Activated CD4-positive, alpha-beta memory T cell treated with anti-CD3 and anti-CD28 coated beads, Interleukin-2, amount 10 ng/mL, durations not matched to agents 7 days and 5 days (primary cell): ENCODE measurements around the gene ASGR1. TPM values are rescaled to one million over a fixed set of nuclear protein-coding genes. Genes with fewer than 3 reads are reported as not detected.

ENCODE experiments used
- CTCF ChIA-PET: fragments of 350-600 bp; sonication (Branson Sonifier 250); formaldehyde crosslinking; loops from one replicate; lab custom pipeline; 2021; ENCODE audit warnings: antibody characterized with exemption, inconsistent platforms; lab: Charles Lee
- POLR2A ChIA-PET: fragments of 350-600 bp; sonication (Branson Sonifier 250); formaldehyde crosslinking; loops from one replicate; lab custom pipeline; 2021; ENCODE audit warnings: antibody characterized with exemption; lab: Charles Lee
- DNase-seq: peaks from one replicate; pipeline ENCODE4 v3.0.0-alpha.2; 2020
- H3K27ac Mint-ChIP-seq: one replicate; pipeline ENCODE4 v1.8.0; 2021; ENCODE audit warnings: mild to moderate bottlenecking, mixed read lengths
- H3K27me3 Mint-ChIP-seq: one replicate; pipeline ENCODE4 v1.8.0; 2021; ENCODE audit warnings: mixed read lengths
- H3K36me3 Mint-ChIP-seq: one replicate; pipeline ENCODE4 v1.8.0; 2021; ENCODE audit warnings: low read depth, mixed read lengths
- H3K4me1 Mint-ChIP-seq: one replicate; pipeline ENCODE4 v1.8.0; 2021; ENCODE audit warnings: mixed read lengths
- H3K4me3 Mint-ChIP-seq: one replicate; pipeline ENCODE4 v1.8.0; 2021; ENCODE audit warnings: mild to moderate bottlenecking, mixed read lengths
- H3K9me3 Mint-ChIP-seq: one replicate; pipeline ENCODE4 v1.8.0; 2021; ENCODE audit warnings: mixed read lengths
- total RNA-seq, 2 experiments: library from RNA; stranded (reverse); gene quantifications; one replicate each; pipeline ENCODE4 v1.2.3, GENCODE V29; 2021

The ASGR1 gene
- total RNA-seq, 2 experiments from 2014 or later = 0.60 to 0.73 TPM

DNA sequence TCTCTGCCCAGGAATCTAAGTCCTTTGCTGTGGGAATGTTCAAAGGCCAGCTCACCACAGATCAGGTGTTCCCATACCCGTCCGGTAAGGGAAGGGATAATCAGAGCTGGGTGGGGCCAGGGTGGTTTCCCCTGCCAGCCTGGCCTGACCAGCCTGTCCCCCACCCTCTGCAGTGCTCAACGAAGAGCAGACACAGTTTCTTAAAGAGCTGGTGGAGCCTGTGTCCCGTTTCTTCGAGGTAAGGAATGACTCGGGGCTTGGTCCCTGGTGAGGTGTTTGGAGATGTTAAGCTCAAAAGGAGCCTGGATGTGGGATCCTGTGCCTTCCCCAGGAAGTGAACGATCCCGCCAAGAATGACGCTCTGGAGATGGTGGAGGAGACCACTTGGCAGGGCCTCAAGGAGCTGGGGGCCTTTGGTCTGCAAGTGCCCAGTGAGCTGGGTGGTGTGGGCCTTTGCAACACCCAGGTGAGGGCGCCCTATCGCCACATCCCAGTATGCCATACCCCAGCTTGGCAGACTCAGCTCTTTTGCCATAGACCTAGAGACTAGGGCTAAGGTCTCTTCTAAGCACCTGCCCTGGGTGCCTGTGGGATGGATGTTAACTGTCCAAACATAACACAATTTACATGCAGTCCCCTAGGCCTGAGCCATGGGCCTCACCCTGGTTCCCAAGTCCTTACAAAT, 41.6 kb upstream of the ASGR1 start:
- Mint-ChIP-seq H3K4me1 (peaks cover 43% of the 10 kb centered on the region), H3K36me3 (peaks cover 41% of the 10 kb centered on the region), H3K9me3 (no peaks in the 10 kb centered on the region), H3K4me3 (peak overlapping the region; percentile 93), H3K27ac (peak overlapping the region; percentile 84), H3K27me3 (no peaks in the 10 kb centered on the region)
- CTCF ChIA-PET = interaction anchor here (0.7 to 5.2 kb wide), 21 partner anchors 10 to 216 kb away, joined by 3 to 61 read pairs (median 3); partner anchors contain the start of genes ACAP1, CTDNEP1, DVL2 and ELP5
- peak; percentile 76 for DNase-seq
- POLR2A ChIA-PET = interaction anchor here (0.6 to 8.4 kb wide), 11 partner anchors 10 to 363 kb away, joined by 3 to 100 read pairs (median 7); partner anchors contain the start of genes CTDNEP1, DVL2, ELP5 and GABARAP

DNA sequence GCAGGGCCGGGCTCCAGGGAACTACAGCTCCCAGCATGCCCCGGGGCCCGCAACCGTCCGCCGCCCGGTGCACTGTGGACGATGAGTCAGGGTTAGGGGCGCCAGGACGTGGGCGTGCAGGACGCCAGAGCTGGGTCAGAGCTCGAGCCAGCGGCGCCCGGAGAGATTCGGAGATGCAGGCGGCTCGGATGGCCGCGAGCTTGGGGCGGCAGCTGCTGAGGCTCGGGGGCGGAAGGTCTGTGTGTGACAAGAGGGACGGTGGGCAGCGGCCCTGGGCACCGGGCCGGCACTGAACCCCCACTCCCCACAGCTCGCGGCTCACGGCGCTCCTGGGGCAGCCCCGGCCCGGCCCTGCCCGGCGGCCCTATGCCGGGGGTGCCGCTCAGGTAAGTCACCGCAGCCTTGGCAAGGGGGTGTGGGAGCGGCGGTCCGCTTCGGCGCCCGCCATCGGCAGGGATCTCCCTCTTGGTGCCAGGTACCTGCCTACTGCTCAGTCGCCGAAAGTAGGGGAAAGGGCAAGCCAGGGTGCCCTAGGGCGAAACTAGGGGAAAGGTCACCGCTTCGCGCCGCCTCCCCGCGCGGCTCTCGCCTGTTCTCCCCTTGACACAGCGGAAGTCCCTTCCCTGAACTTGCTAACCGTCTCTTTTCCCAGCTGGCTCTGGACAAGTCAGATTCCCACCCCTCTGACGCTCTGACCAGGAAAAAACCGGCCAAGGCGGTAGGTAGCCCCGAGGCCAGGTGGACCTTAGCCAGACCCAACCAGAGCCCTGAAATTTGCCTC, 40.8 kb upstream of the ASGR1 start, which contains the start of the genes ACADVL and DLG4:
TSS of gene ACADVL (plus strand) at position 127 of the 781 bp plus-strand sequence. CDS start at position 174, 47 bp downstream.
TSS of gene DLG4 (minus strand) at position 25 of the 781 bp plus-strand sequence.
- peak; percentile 84 for DNase-seq
- Mint-ChIP-seq H3K36me3 (peaks cover 35% of the 10 kb centered on the region), H3K4me3 (peak within 1 kb of the TSS; percentile 93), H3K27me3 (no peaks in the 10 kb centered on the region), H3K4me1 (peaks cover 48% of the 10 kb centered on the region), H3K27ac (peak within 1 kb of the TSS; percentile 89), H3K9me3 (no peaks in the 10 kb centered on the region)
- POLR2A ChIA-PET = interaction anchor here (0.9 to 8.4 kb wide), 12 partner anchors 11 to 364 kb away, joined by 3 to 100 read pairs (median 6); partner anchors contain the start of genes CTDNEP1, DVL2, ELP5 and GABARAP
- CTCF ChIA-PET = interaction anchor here (0.7 to 5.2 kb wide), 21 partner anchors 11 to 217 kb away, joined by 3 to 61 read pairs (median 3); partner anchors contain the start of genes ACAP1, CTDNEP1, DVL2 and ELP5

DNA sequence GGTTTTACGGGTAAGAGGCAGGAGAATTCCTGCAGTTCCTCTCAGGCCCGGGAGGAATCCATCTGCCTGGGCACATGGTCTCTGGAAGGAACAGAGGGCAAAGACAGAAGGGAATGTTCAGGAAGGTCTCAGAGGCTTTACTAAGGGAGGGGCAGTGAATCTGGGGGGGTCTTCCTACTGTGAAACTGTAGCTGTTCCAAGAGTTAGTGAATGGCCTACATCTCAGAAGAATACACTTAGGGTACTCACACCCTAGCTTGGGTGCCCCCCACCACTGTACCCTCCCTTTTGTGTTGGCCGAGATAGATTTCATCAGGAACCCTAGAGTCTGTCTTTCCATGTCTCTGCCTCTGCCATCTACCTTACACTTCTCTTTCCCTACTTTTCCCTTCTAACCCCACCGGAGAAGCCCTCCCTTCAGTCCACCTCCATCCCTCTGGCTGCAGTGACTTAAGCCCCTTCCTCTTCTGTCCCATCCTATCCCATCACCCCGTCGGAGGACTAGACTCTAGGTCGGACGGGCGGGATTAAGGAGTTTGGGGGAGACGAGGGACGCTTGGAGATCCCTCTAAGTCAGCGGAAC, 40.1 kb upstream of the ASGR1 start:
- Mint-ChIP-seq H3K27ac (peak overlapping the region; percentile 89), H3K36me3 (peaks cover 31% of the 10 kb centered on the region), H3K27me3 (no peaks in the 10 kb centered on the region), H3K9me3 (no peaks in the 10 kb centered on the region), H3K4me3 (peak overlapping the region; percentile 93), H3K4me1 (peaks cover 55% of the 10 kb centered on the region)
- ChIA-PET CTCF (interaction anchor here (0.9 to 5.2 kb wide), 9 partner anchors 16 to 217 kb away, joined by 3 to 61 read pairs (median 3); partner anchors contain the start of genes DVL2, GABARAP, PHF23 and SLC16A13), POLR2A (interaction anchor here (0.9 to 8.4 kb wide), 10 partner anchors 10 to 364 kb away, joined by 3 to 100 read pairs (median 6); partner anchors contain the start of genes DVL2, GABARAP, MPDU1 and PHF23)
- DNase-seq = no peak

DNA sequence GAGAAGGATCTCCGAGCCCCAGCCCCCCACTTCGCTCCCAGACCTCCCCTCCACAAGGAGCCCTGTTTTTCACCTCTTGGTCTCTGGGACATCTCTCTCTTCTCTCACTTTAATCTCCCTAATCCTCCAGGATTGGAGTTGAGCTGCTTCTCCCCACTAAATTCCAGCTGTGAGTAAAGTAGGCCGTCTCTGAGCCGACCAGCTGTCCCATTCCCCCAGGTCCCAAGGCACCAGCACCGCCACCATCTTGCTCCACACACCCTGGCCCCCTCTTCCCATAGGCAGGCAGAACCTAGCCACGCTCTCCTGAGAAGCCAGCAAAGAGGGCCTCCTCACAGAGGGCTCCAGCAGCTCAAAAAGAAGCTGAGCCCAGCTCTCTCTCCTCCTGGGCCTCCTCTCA, 39.6 kb upstream of the ASGR1 start:
- H3K27me3 Mint-ChIP-seq = no peaks in the 10 kb centered on the region
- H3K4me3 Mint-ChIP-seq = peak overlapping the region; percentile 93
- CTCF ChIA-PET = interaction anchor here (0.9 to 5.2 kb wide), 5 partner anchors 16 to 183 kb away, joined by 3 to 61 read pairs (median 19); partner anchors contain the start of genes DVL2, GABARAP, PHF23 and SLC16A13
- no peak overlapping the region for H3K27ac Mint-ChIP-seq
- peaks cover 26% of the 10 kb centered on the region for H3K36me3 Mint-ChIP-seq
- H3K4me1 Mint-ChIP-seq = peaks cover 60% of the 10 kb centered on the region
- POLR2A ChIA-PET = interaction anchor here (0.9 to 8.4 kb wide), 6 partner anchors 16 to 365 kb away, joined by 3 to 100 read pairs (median 5); partner anchors contain the start of genes DVL2, GABARAP, MPDU1 and PHF23
- DNase-seq = no peak
- H3K9me3 Mint-ChIP-seq = no peaks in the 10 kb centered on the region

DNA sequence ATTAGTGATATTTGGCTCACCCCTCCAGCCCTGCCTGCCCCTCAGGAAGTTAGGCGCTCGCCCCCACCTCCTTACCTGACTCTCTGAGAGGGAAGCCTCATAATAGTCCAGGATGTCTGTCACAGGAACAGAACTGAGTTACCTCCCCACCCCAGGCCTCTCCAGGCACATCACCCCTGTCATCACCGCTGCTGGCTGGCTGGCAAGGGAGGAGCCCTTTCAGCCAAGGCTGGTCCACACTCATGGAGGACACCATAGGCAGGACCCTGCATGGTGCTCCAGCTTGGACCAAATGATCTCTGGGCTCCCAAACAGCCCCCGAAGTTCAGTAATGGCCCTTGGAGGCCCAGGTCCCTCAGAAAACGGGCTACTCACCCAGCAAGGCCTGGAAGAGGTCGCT, 39.0 kb upstream of the ASGR1 start:
- ChIA-PET CTCF (interaction anchor here (5.2 kb wide), 1 partner anchor 19 kb away, joined by 44 read pairs; the partner anchor contains the start of genes DVL2 and PHF23), POLR2A (interaction anchor here (0.9 to 8.4 kb wide), 4 partner anchors 17 to 119 kb away, joined by 3 to 100 read pairs (median 16); partner anchors contain the start of genes DVL2, GABARAP and PHF23)
- no peak overlapping the region for H3K27ac Mint-ChIP-seq
- H3K4me3 Mint-ChIP-seq = no peak overlapping the region
- peaks cover 20% of the 10 kb centered on the region for H3K36me3 Mint-ChIP-seq
- H3K9me3 Mint-ChIP-seq = no peaks in the 10 kb centered on the region
- peaks cover 5% of the 10 kb centered on the region for H3K27me3 Mint-ChIP-seq
- DNase-seq = no peak
- peaks cover 66% of the 10 kb centered on the region for H3K4me1 Mint-ChIP-seq

DNA sequence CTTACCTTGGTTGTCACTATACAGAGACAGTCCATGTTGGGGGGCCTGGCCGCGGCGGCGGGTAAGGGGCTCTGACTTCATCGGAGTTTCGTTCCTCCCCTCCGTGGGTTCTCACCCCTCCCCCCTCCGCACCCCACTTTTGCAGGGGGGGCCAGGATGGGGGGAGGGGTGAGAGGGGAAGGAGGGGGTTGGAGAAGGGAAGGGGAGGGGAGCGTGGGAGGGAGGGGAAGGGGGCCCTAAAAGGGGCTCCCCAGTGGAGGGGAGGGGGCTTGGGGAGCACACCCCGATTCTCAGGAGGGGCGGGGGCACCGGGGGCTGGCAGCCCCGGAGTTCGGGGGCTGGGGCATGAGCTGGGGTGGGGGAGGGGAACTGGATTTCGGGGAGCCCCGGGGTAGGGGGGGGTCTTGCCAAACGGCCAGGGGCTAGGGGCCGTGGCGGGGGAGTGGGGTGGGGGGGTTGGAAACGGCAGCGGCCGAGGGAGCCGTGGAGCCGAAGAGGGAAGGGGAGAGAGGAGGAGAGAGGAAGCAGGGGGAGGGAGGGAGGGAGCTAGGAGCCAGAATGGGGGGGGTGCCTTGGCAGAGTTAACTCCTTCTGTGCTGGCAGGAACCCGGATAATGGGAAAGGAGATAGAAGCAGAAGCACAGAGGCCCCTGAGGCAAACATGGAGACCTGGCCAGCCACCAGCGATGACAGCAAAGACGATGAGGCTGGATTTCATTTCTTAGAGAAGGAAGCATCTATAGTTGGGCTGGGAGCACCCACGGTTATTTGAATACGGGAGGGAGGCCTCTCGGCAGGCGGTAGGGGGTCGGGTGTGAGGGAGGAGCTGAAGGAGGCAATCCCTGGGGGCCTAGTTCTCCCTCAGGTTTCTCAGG, 38.2 kb upstream of the ASGR1 start:
- no peak for DNase-seq
- Mint-ChIP-seq H3K36me3 (peaks cover 17% of the 10 kb centered on the region), H3K4me1 (peaks cover 66% of the 10 kb centered on the region), H3K4me3 (no peak overlapping the region), H3K27me3 (peaks cover 6% of the 10 kb centered on the region), H3K27ac (no peak overlapping the region), H3K9me3 (no peaks in the 10 kb centered on the region)
- POLR2A ChIA-PET = interaction anchor here (8.4 kb wide), 1 partner anchor 23 kb away, joined by 100 read pairs; the partner anchor contains the start of genes GABARAP and PHF23
- CTCF ChIA-PET = interaction anchor here (0.6 to 1.6 kb wide), 2 partner anchors 70 to 257 kb away, joined by 3 read pairs; no protein-coding TSS in a partner anchor

DNA sequence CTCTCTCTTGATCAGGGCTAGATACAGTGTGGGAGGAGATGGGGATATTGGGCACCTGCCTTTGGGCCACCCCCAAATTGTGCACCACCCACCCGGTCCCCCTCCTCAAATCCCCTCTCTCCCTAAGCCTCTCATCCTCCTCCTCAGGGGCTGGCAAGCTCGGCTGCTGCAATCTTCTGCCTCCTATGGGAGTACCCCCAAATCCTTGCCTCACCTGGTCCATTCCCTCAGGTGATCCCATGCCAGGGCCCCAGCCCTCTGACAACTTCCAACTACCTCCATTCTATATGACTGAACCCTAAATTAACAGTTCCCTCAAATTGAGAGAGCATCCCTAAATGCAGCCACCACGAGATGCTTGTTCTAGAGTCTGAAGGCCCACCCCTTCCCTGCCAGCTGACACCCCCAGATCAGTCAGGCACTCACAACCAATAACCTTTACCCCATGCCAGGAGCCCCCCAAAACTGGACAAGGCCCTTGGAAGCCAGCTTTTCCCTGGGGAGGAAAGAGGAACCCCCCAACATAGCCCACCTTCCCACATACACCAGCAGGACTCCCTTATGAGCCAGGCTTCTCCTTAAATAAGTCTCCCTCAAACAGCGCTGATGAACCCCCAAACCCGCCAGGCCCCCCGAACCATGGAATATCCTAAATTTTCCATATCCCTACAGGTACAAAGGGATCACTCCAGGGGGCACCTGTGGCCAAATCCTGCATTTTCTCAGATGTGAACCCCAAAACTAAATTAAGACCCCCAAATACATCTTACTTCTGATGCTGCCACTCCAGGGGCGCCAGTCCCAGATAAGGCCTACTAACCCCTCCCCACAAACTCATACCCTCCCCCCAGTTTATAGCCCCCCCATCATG, 37.3 kb upstream of the ASGR1 start:
- Mint-ChIP-seq H3K27me3 (peaks cover 12% of the 10 kb centered on the region), H3K4me1 (peaks cover 63% of the 10 kb centered on the region), H3K4me3 (no peak overlapping the region), H3K36me3 (peaks cover 8% of the 10 kb centered on the region), H3K9me3 (no peaks in the 10 kb centered on the region), H3K27ac (no peak overlapping the region)
- CTCF ChIA-PET = interaction anchor here (1.6 kb wide), 1 partner anchor 69 kb away, joined by 3 read pairs; no protein-coding TSS in a partner anchor
- no peak for DNase-seq
- POLR2A ChIA-PET = interaction anchor here (0.7 kb wide), 1 partner anchor 252 kb away, joined by 3 read pairs; no protein-coding TSS in a partner anchor

DNA sequence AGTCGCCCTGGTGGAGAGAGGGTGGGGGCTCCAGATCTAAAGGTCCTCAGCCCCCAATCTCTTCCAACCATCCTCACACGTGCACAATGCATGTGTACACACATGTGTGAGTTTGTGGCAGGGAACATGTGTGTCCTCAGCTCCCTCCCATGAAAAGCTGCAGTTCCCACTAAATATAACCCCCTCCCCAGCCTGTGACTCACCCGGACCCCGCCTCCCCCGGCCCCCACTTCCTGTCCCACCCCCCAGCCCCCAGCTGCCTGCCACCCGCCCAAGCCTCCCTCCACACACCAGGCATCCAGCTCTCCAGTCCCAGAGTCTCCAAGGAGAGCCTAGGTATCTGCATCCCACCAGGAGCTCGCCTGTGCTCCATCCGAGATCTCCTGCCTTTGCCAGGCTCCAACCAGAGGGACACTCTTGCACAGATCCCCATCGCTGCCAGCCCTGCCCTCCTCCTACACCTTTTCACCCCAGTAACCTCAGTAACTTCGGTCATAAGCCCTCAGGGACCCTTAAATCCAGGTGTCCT, 36.5 kb upstream of the ASGR1 start:
- Mint-ChIP-seq H3K4me3 (no peak overlapping the region), H3K9me3 (no peaks in the 10 kb centered on the region), H3K36me3 (peaks cover under 1% of the 10 kb centered on the region), H3K27ac (no peak overlapping the region), H3K4me1 (peaks cover 55% of the 10 kb centered on the region), H3K27me3 (peaks cover 12% of the 10 kb centered on the region)
- no peak for DNase-seq
- CTCF ChIA-PET = interaction anchor here (1.6 kb wide), 1 partner anchor 68 kb away, joined by 3 read pairs; no protein-coding TSS in a partner anchor
- POLR2A ChIA-PET = interaction anchor here (0.7 to 1.1 kb wide), 2 partner anchors 16 to 252 kb away, joined by 3 read pairs; no protein-coding TSS in a partner anchor

DNA sequence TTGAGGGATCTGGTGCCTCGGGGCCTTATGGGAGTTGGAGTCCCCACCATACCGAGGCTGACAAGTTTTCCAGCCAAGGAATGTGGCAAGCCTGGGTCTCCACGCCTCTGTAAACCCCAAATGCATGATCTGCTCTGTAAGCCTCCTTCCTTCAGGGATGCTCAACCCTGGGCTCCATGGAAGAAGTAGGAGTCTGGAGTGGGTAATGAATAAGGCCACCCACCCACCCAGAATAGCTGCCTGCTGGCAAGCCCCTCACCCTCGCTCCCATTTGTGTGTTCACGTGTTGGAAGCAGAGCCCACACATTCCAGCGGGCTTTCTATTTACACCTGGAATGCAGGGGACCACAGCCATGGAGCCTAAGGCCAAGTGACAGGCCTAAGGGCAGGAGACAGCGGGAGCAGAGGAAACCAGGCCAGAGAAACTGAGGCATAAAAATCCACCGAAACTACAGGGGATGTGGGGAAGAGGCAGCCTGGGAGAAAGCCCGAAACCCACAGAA, 36.0 kb upstream of the ASGR1 start:
- peak overlapping the region; percentile 82 for H3K4me3 Mint-ChIP-seq
- peak overlapping the region; percentile 81 for H3K27ac Mint-ChIP-seq
- ChIA-PET POLR2A (interaction anchor here (0.6 to 1.5 kb wide), 5 partner anchors 16 to 184 kb away, joined by 3 to 6 read pairs (median 5); partner anchors contain the start of gene SLC16A13), CTCF (interaction anchor here (0.8 to 2.1 kb wide), 4 partner anchors 9 to 221 kb away, joined by 3 to 13 read pairs (median 3); no protein-coding TSS in a partner anchor)
- no peak for DNase-seq
- peaks cover 50% of the 10 kb centered on the region for H3K4me1 Mint-ChIP-seq
- H3K9me3 Mint-ChIP-seq = no peaks in the 10 kb centered on the region
- H3K36me3 Mint-ChIP-seq = no peaks in the 10 kb centered on the region
- peaks cover 14% of the 10 kb centered on the region for H3K27me3 Mint-ChIP-seq
